ENCODE measurements around the gene ATF4.

Gene ATF4

GRCh38 chr22:39481595-39481994 lies 38.8 kb upstream of the ATF4 start:
- Mint-ChIP-seq H3K4me1 (ENCODE audit: low read depth) (no peaks in the 10 kb centered on the region), H3K27ac (no peak overlapping the region), H3K27me3 (no peaks in the 10 kb centered on the region), H3K4me3 (no peak overlapping the region), H3K9me3 (no peaks in the 10 kb centered on the region), H3K36me3 (ENCODE audit: low read depth) (no peaks in the 10 kb centered on the region)
- DNase-seq = no peak

GRCh38 chr22:39482768-39483167 lies 37.6 kb upstream of the ATF4 start:
- Mint-ChIP-seq H3K9me3 (no peaks in the 10 kb centered on the region), H3K27me3 (no peaks in the 10 kb centered on the region), H3K27ac (no peak overlapping the region), H3K36me3 (ENCODE audit: low read depth) (no peaks in the 10 kb centered on the region), H3K4me1 (ENCODE audit: low read depth) (no peaks in the 10 kb centered on the region), H3K4me3 (no peak overlapping the region)
- DNase-seq = no peak

GRCh38 chr22:39486951-39487825 lies 33.2 kb upstream of the ATF4 start:
- Mint-ChIP-seq H3K36me3 (ENCODE audit: low read depth) (no peaks in the 10 kb centered on the region), H3K4me3 (no peak overlapping the region), H3K27ac (no peak overlapping the region), H3K9me3 (no peaks in the 10 kb centered on the region), H3K27me3 (no peaks in the 10 kb centered on the region), H3K4me1 (ENCODE audit: low read depth) (peaks cover 7% of the 10 kb centered on the region)
- no peak for DNase-seq

- Mint-ChIP-seq H3K9me3 (no peaks in the 10 kb centered on the region), H3K27ac (no peak overlapping the region), H3K4me1 (ENCODE audit: low read depth) (peaks cover 7% of the 10 kb centered on the region), H3K27me3 (no peaks in the 10 kb centered on the region), H3K4me3 (no peak overlapping the region), H3K36me3 (ENCODE audit: low read depth) (no peaks in the 10 kb centered on the region)
- no peak for DNase-seq
These were observed 32.4 kb upstream of the ATF4 start for GRCh38 chr22:39487826-39488520.

GRCh38 chr22:39488563-39489083 lies 31.7 kb upstream of the ATF4 start:
- Mint-ChIP-seq H3K27me3 (no peaks in the 10 kb centered on the region), H3K36me3 (ENCODE audit: low read depth) (no peaks in the 10 kb centered on the region), H3K4me3 (no peak overlapping the region), H3K9me3 (no peaks in the 10 kb centered on the region), H3K27ac (no peak overlapping the region), H3K4me1 (ENCODE audit: low read depth) (peaks cover 9% of the 10 kb centered on the region)
- DNase-seq = no peak

- no peak overlapping the region for H3K27ac Mint-ChIP-seq
- no peak overlapping the region for H3K4me3 Mint-ChIP-seq
- no peaks in the 10 kb centered on the region for H3K36me3 Mint-ChIP-seq (ENCODE audit: low read depth)
- H3K27me3 Mint-ChIP-seq = no peaks in the 10 kb centered on the region
- peaks cover 9% of the 10 kb centered on the region for H3K4me1 Mint-ChIP-seq (ENCODE audit: low read depth)
- H3K9me3 Mint-ChIP-seq = no peaks in the 10 kb centered on the region
- no peak for DNase-seq
These were observed 31.0 kb upstream of the ATF4 start for GRCh38 chr22:39489094-39490068.

- DNase-seq = peak; percentile 78
- H3K4me1 Mint-ChIP-seq (ENCODE audit: low read depth) = peaks cover 9% of the 10 kb centered on the region
- H3K4me3 Mint-ChIP-seq = no peak overlapping the region
- H3K27me3 Mint-ChIP-seq = no peaks in the 10 kb centered on the region
- H3K27ac Mint-ChIP-seq = peak overlapping the region; percentile 23
- H3K9me3 Mint-ChIP-seq = no peaks in the 10 kb centered on the region
- no peaks in the 10 kb centered on the region for H3K36me3 Mint-ChIP-seq (ENCODE audit: low read depth)
These were observed 30.1 kb upstream of the ATF4 start for GRCh38 chr22:39490135-39490798.

GRCh38 chr22:39490966-39491680 lies 29.2 kb upstream of the ATF4 start:
- Mint-ChIP-seq H3K4me3 (no peak overlapping the region), H3K4me1 (ENCODE audit: low read depth) (peaks cover 9% of the 10 kb centered on the region), H3K27me3 (no peaks in the 10 kb centered on the region), H3K36me3 (ENCODE audit: low read depth) (no peaks in the 10 kb centered on the region), H3K9me3 (no peaks in the 10 kb centered on the region), H3K27ac (no peak overlapping the region)
- DNase-seq = no peak

GRCh38 chr22:39491696-39492095 lies 28.7 kb upstream of the ATF4 start:
- peaks cover 13% of the 10 kb centered on the region for H3K4me1 Mint-ChIP-seq (ENCODE audit: low read depth)
- H3K4me3 Mint-ChIP-seq = no peak overlapping the region
- no peaks in the 10 kb centered on the region for H3K9me3 Mint-ChIP-seq
- H3K27me3 Mint-ChIP-seq = no peaks in the 10 kb centered on the region
- H3K27ac Mint-ChIP-seq = no peak overlapping the region
- H3K36me3 Mint-ChIP-seq (ENCODE audit: low read depth) = no peaks in the 10 kb centered on the region
- no peak for DNase-seq

GRCh38 chr22:39492186-39492585 lies 28.2 kb upstream of the ATF4 start:
- H3K36me3 Mint-ChIP-seq (ENCODE audit: low read depth) = no peaks in the 10 kb centered on the region
- H3K9me3 Mint-ChIP-seq = no peaks in the 10 kb centered on the region

GRCh38 chr22:39493759-39494158 lies 26.6 kb upstream of the ATF4 start:
- DNase-seq = no peak
- Mint-ChIP-seq H3K27me3 (no peaks in the 10 kb centered on the region), H3K27ac (no peak overlapping the region), H3K36me3 (ENCODE audit: low read depth) (no peaks in the 10 kb centered on the region), H3K9me3 (no peaks in the 10 kb centered on the region), H3K4me3 (no peak overlapping the region), H3K4me1 (ENCODE audit: low read depth) (peaks cover 14% of the 10 kb centered on the region)

More at GRCh38 chr22:39492186-39492585, 28.2 kb upstream of the ATF4 start:
- H3K4me3 Mint-ChIP-seq = no peak overlapping the region
- no peak for DNase-seq
- peaks cover 13% of the 10 kb centered on the region for H3K4me1 Mint-ChIP-seq (ENCODE audit: low read depth)
- H3K27me3 Mint-ChIP-seq = no peaks in the 10 kb centered on the region
- H3K27ac Mint-ChIP-seq = no peak overlapping the region

- Mint-ChIP-seq H3K4me1 (ENCODE audit: low read depth) (peaks cover 14% of the 10 kb centered on the region), H3K27ac (no peak overlapping the region), H3K36me3 (ENCODE audit: low read depth) (no peaks in the 10 kb centered on the region), H3K9me3 (no peaks in the 10 kb centered on the region), H3K27me3 (no peaks in the 10 kb centered on the region), H3K4me3 (no peak overlapping the region)
- no peak for DNase-seq
These were observed 25.8 kb upstream of the ATF4 start for GRCh38 chr22:39494471-39495120.

Measured in activated T-cell treated with anti-CD3 and anti-CD28 coated beads, Interleukin-2, amount 50 U/mL, for 24 hours (primary cell).